ENCODE measurements around the gene UBE2Q2.
"Not testable (repeated sequence)": the region's sequence is repeated elsewhere in the genome, so short reads cannot be mapped to it uniquely, and the experiment has no call there.

Gene UBE2Q2

GRCh38 chr15:75864213-75865059, 21.2 kb downstream of the UBE2Q2 start:
- no peak overlapping the region for H3K9ac ChIP-seq (ENCODE audit: low read length)

GRCh38 chr15:75866045-75866444, 22.8 kb downstream of the UBE2Q2 start:
- not testable (repeated sequence) for H3K4me3 ChIP-seq (ENCODE audit: low read depth, low read length, poor library complexity, severe bottlenecking); H3K27ac ChIP-seq (ENCODE audit: low read depth, low read length, poor library complexity, severe bottlenecking); H3K9me3 ChIP-seq (ENCODE audit: low read length); H2AFZ ChIP-seq (ENCODE audit: low read length); H3K9ac ChIP-seq (ENCODE audit: low read length); H3K79me2 ChIP-seq (ENCODE audit: insufficient read depth, low read length); H3K9me2 ChIP-seq (ENCODE audit: low read depth, low read length); H3F3A ChIP-seq (ENCODE audit: insufficient read depth, low read length); H3K27me3 ChIP-seq (ENCODE audit: insufficient read depth, low read length); H4K20me1 ChIP-seq (ENCODE audit: insufficient read depth, low read length); H3K4me2 ChIP-seq (ENCODE audit: low read length)
- H3K36me3 ChIP-seq (ENCODE audit: insufficient read depth, low read length) = peaks cover 13% of the 10 kb centered on the region
- peaks cover 29% of the 10 kb centered on the region for H3K4me1 ChIP-seq (ENCODE audit: insufficient read depth, low read length, severe bottlenecking)

More at GRCh38 chr15:75864213-75865059, 21.2 kb downstream of the UBE2Q2 start:
- peaks cover 22% of the 10 kb centered on the region for H3K36me3 ChIP-seq (ENCODE audit: insufficient read depth, low read length)
- no peaks in the 10 kb centered on the region for H3F3A ChIP-seq (ENCODE audit: insufficient read depth, low read length)
- H3K27me3 ChIP-seq (ENCODE audit: insufficient read depth, low read length) = no peaks in the 10 kb centered on the region
- no peaks in the 10 kb centered on the region for H3K9me2 ChIP-seq (ENCODE audit: low read depth, low read length)
- TF ChIP-seq EZH2 (IDR thresholded peaks at IDR 0.05; ENCODE audit: borderline replicate concordance, low read length) (no peak), CTCF (IDR thresholded peaks at IDR 0.05; ENCODE audit: low read length) (no peak)
- H3K27ac ChIP-seq (ENCODE audit: low read depth, low read length, poor library complexity, severe bottlenecking) = no peak overlapping the region
- H3K4me3 ChIP-seq (ENCODE audit: low read depth, low read length, poor library complexity, severe bottlenecking) = no peak overlapping the region
- H3K4me2 ChIP-seq (ENCODE audit: low read length) = no peak overlapping the region
- no peaks in the 10 kb centered on the region for H3K9me3 ChIP-seq (ENCODE audit: low read length)
- H3K4me1 ChIP-seq (ENCODE audit: insufficient read depth, low read length, severe bottlenecking) = peaks cover 29% of the 10 kb centered on the region
- H4K20me1 ChIP-seq (ENCODE audit: insufficient read depth, low read length) = no peaks in the 10 kb centered on the region
- no peak overlapping the region for H2AFZ ChIP-seq (ENCODE audit: low read length)
- H3K79me2 ChIP-seq (ENCODE audit: insufficient read depth, low read length) = no peaks in the 10 kb centered on the region

GRCh38 chr15:75866916-75867315, 23.7 kb downstream of the UBE2Q2 start:
- peaks cover 29% of the 10 kb centered on the region for H3K4me1 ChIP-seq (ENCODE audit: insufficient read depth, low read length, severe bottlenecking)
- H4K20me1 ChIP-seq (ENCODE audit: insufficient read depth, low read length) = no peaks in the 10 kb centered on the region
- H3K4me3 ChIP-seq (ENCODE audit: low read depth, low read length, poor library complexity, severe bottlenecking) = no peak overlapping the region
- H3K27me3 ChIP-seq (ENCODE audit: insufficient read depth, low read length) = no peaks in the 10 kb centered on the region
- no peaks in the 10 kb centered on the region for H3K79me2 ChIP-seq (ENCODE audit: insufficient read depth, low read length)
- TF ChIP-seq CTCF (IDR thresholded peaks at IDR 0.05; ENCODE audit: low read length) (no peak), EZH2 (IDR thresholded peaks at IDR 0.05; ENCODE audit: borderline replicate concordance, low read length) (no peak)
- no peaks in the 10 kb centered on the region for H3K9me2 ChIP-seq (ENCODE audit: low read depth, low read length)
- no peak overlapping the region for H2AFZ ChIP-seq (ENCODE audit: low read length)
- H3K4me2 ChIP-seq (ENCODE audit: low read length) = peak overlapping the region; percentile 40; the same call in 1 of the 2 replicates
- no peaks in the 10 kb centered on the region for H3K9me3 ChIP-seq (ENCODE audit: low read length)
- peak overlapping the region; percentile 65 for H3K27ac ChIP-seq (ENCODE audit: low read depth, low read length, poor library complexity, severe bottlenecking)
- peaks cover 10% of the 10 kb centered on the region for H3K36me3 ChIP-seq (ENCODE audit: insufficient read depth, low read length)
- no peaks in the 10 kb centered on the region for H3F3A ChIP-seq (ENCODE audit: insufficient read depth, low read length)
- no peak overlapping the region; the same call in 1 of the 2 replicates for H3K9ac ChIP-seq (ENCODE audit: low read length)
